GM12872 (cell line): ENCODE results near the gene BATF.

ENCODE experiments used
- CTCF ChIP-seq: IDR thresholded peaks from 3 replicates; pipeline ENCODE4 v1.5.1; 2011; ENCODE audit warnings: low read depth, mild to moderate bottlenecking, low read length, moderate library complexity; ENCODE audit not compliant: insufficient read depth

BATF gene

GRCh38 chr14:75495882-75496281 lies 26.4 kb upstream of the BATF start:
- no peak for TF ChIP-seq CTCF

GRCh38 chr14:75496755-75497154 lies 25.5 kb upstream of the BATF start:
- TF ChIP-seq CTCF = no peak

- no peak for TF ChIP-seq CTCF
These were observed 25.1 kb upstream of the BATF start for GRCh38 chr14:75497191-75497590.

- TF ChIP-seq CTCF = no peak
These were observed 24.6 kb upstream of the BATF start for GRCh38 chr14:75497701-75498100.

GRCh38 chr14:75499084-75499875 lies 23.0 kb upstream of the BATF start:
- no peak for TF ChIP-seq CTCF

- TF ChIP-seq CTCF = no peak
These were observed 21.2 kb upstream of the BATF start for GRCh38 chr14:75501080-75501479.

- TF ChIP-seq CTCF = no peak
These were observed 17.9 kb upstream of the BATF start for GRCh38 chr14:75504411-75504810.
